Lower leg skin (tissue), 3 donors: ENCODE measurements around the gene CCDC57.

Source experiments
- CTCF ChIP-seq, 3 donors: fragments of 450-650 bp; IDR thresholded peaks; one replicate each; pipeline ENCODE4 v1.5.1; 2016; ENCODE audit warnings: antibody characterized with exemption in 3 of 3, mild to moderate bottlenecking in 3 of 3, moderate library complexity in 2 of 3
- POLR2A ChIP-seq, 2 donors: fragments of 450-650 bp; IDR thresholded peaks; one replicate each; pipeline ENCODE4 v1.6.1; 2016 to 2017; ENCODE audit warnings: antibody characterized with exemption in 2 of 2, mild to moderate bottlenecking in 1 of 2, moderate library complexity in 1 of 2

GRCh38 chr17:82219753-82220709 is 7.4 kb upstream of the CCDC57 start:
- no peak for TF ChIP-seq CTCF (IDR thresholded peaks at IDR 0.05)
- TF ChIP-seq POLR2A (IDR thresholded peaks at IDR 0.05) = no peak
